Endothelial cell of umbilical vein (primary cell): ENCODE data around the gene TTC39A. TPM values are rescaled to one million over a fixed set of nuclear protein-coding genes. Genes with fewer than 3 reads are reported as not detected.

Experiments used
- BruUV-seq: library from RNA; stranded (reverse); fragments of 400-500 nt; replicated peaks from 2 replicates; lab custom pipeline; 2021; lab: Mats Ljungman, UMichigan
- CTCF ChIA-PET: fragments of 300-600, 350-600 bp; sonication (Branson Sonifier 250); formaldehyde crosslinking; loops from one replicate; lab custom pipeline; 2021; ENCODE audit warnings: antibody characterized with exemption, inconsistent platforms; lab: Charles Lee
- POLR2A ChIA-PET: fragments of 300-600, 350-600 bp; sonication (Branson Sonifier 250); formaldehyde crosslinking; loops from one replicate; lab custom pipeline; 2021; ENCODE audit warnings: antibody characterized with exemption, inconsistent platforms; lab: Charles Lee
- DNase-seq: peaks from one replicate; pipeline ENCODE4 v3.0.0-alpha.2; 2011; ENCODE audit warnings: low read depth, low spot score
- FAIRE-seq: peaks from 2 replicates; lab custom pipeline; 2011; peaks lifted over from hg19 to GRCh38; lab: Jason Lieb, UNC
- H2AFZ ChIP-seq: 2 replicates; pipeline ENCODE4 v1.6.0; 2012; ENCODE audit warnings: low read depth, low read length, control low read depth, inconsistent platforms
- H3K27ac ChIP-seq: 2 replicates; pipeline ENCODE4 v1.5.1; 2011; ENCODE audit warnings: low read depth, mild to moderate bottlenecking, control low read depth, low read length, moderate library complexity; ENCODE audit not compliant: insufficient read depth
- H3K27me3 ChIP-seq, 2 experiments: 2 replicates each; pipeline versions ENCODE4 v1.6.0 to v1.6.1; 2011; ENCODE audit warnings: low read length in 2 of 2, mixed read lengths in 1 of 2; ENCODE audit not compliant: control insufficient read depth in 2 of 2, insufficient read depth in 2 of 2
- H3K36me3 ChIP-seq, 2 experiments: 2 replicates in 1 of 2; 3 replicates in 1 of 2; pipeline ENCODE4 v1.5.1; 2011; ENCODE audit warnings: low read length in 2 of 2, mild to moderate bottlenecking in 1 of 2, moderate library complexity in 1 of 2; ENCODE audit not compliant: control insufficient read depth in 2 of 2, insufficient read depth in 2 of 2; ENCODE audit errors: extremely low read depth in 1 of 2
- H3K4me1 ChIP-seq: 3 replicates; pipeline ENCODE4 v1.5.1; 2011; ENCODE audit warnings: mild to moderate bottlenecking, low read length; ENCODE audit not compliant: control insufficient read depth, insufficient read depth; ENCODE audit errors: extremely low read depth
- H3K4me2 ChIP-seq: 2 replicates; pipeline ENCODE4 v1.6.1; 2011; ENCODE audit warnings: low read length, control low read depth, mixed read lengths; ENCODE audit not compliant: insufficient read depth
- H3K4me3 ChIP-seq, 3 experiments: fragments of 200-600 bp in 1 of 3; sonication (generic), shearing (Covaris generic) in 1 of 3; replicated peaks in 1 of 3; 2 replicates each; pipeline ENCODE4 v1.5.1; 2011 to 2016; ENCODE audit warnings: control low read depth in 3 of 3, low read length in 3 of 3, mild to moderate bottlenecking in 2 of 3, inconsistent platforms in 1 of 3, low read depth in 1 of 3, moderate library complexity in 1 of 3; ENCODE audit not compliant: insufficient read depth in 1 of 3
- H3K79me2 ChIP-seq: 2 replicates; pipeline ENCODE4 v1.6.0; 2012; ENCODE audit warnings: low read length, inconsistent platforms; ENCODE audit not compliant: control insufficient read depth, insufficient read depth
- H3K9ac ChIP-seq: replicated peaks from 2 replicates; pipeline ENCODE3; 2011; ENCODE audit warnings: low read length, control low read depth; ENCODE audit not compliant: insufficient read depth; ENCODE audit errors: extremely low read depth
- H3K9me1 ChIP-seq: replicated peaks from 3 replicates; pipeline ENCODE4 v1.6.0; 2011; ENCODE audit warnings: mild to moderate bottlenecking, low read length; ENCODE audit not compliant: control insufficient read depth, insufficient read depth; ENCODE audit errors: extremely low read depth
- H3K9me3 ChIP-seq: replicated peaks from 2 replicates; pipeline ENCODE4 v1.5.1; 2012; ENCODE audit warnings: low read length, inconsistent platforms; ENCODE audit not compliant: control insufficient read depth, insufficient read depth
- H4K20me1 ChIP-seq: replicated peaks from 2 replicates; pipeline ENCODE3; 2011; ENCODE audit warnings: mild to moderate bottlenecking, low read length; ENCODE audit not compliant: control insufficient read depth, insufficient read depth; ENCODE audit errors: extremely low read depth
- EZH2 ChIP-seq: IDR thresholded peaks from 2 replicates; pipeline ENCODE4 v1.6.1; 2012; ENCODE audit warnings: borderline replicate concordance, low read depth, mild to moderate bottlenecking, moderate library complexity, low read length, inconsistent platforms; ENCODE audit not compliant: severe bottlenecking
- GATA2 ChIP-seq: IDR thresholded peaks from 2 replicates; pipeline ENCODE4 v1.7.0; 2011; ENCODE audit warnings: low read depth, mild to moderate bottlenecking, moderate library complexity, mixed read lengths, low read length; ENCODE audit not compliant: insufficient read length, insufficient read depth
- JUN ChIP-seq: IDR thresholded peaks from 2 replicates; pipeline ENCODE4 v1.6.1; 2011; ENCODE audit warnings: borderline replicate concordance, low read depth; ENCODE audit not compliant: insufficient read length, insufficient read depth
- MYC ChIP-seq: IDR thresholded peaks from one replicate; pipeline ENCODE4 v1.6.1; 2011; ENCODE audit warnings: mild to moderate bottlenecking, low read depth, low read length
- POLR2AphosphoS5 ChIP-seq: IDR thresholded peaks from 2 replicates; pipeline ENCODE4 v1.6.1; 2012; ENCODE audit warnings: low read depth, mild to moderate bottlenecking, control low read depth, low read length, moderate library complexity; ENCODE audit not compliant: insufficient read depth
- dilution Hi-C: fragments of 300-500 bp; cut with MboI; formaldehyde crosslinking; loops from one replicate; pipeline ENCODE4 v1.15.0; 2019; ENCODE audit warnings: low sequenced_read_pairs; ENCODE audit not compliant: extremely low pct_ligation_motif_present
- intact Hi-C: fragments of 100-400 bp; cut with micrococcal nuclease; formaldehyde crosslinking; loops from one replicate; pipeline ENCODE4 v1.10.0; 2022
- polyA plus RNA-seq, 4 experiments: library from polyadenylated mRNA; depleted of rRNA in 3 of 4; stranded (reverse) in 3 of 4; unstranded in 1 of 4; fragments of >200 nt; gene quantifications; 2 replicates each; pipeline versions ENCODE4 v1.2.1 to v1.2.3, GENCODE V29; 2011 to 2012; ENCODE audit warnings: missing spikeins in 1 of 4
- total RNA-seq: library from RNA; stranded (reverse); gene quantifications from 2 replicates; pipeline ENCODE4 v1.2.3, GENCODE V29; 2021
- TF ChIP-seq, protein P1 (sequence below), 2 donors: IDR thresholded peaks; 1 replicate in 1 of 2; 2 replicates in 1 of 2; pipeline ENCODE4 v1.5.1; 2011; ENCODE audit warnings: low read length in 2 of 2, mild to moderate bottlenecking in 2 of 2, moderate library complexity in 2 of 2, control low read depth in 1 of 2, inconsistent platforms in 1 of 2, low read depth in 1 of 2; ENCODE audit not compliant: insufficient read depth in 1 of 2; ENCODE audit errors: extremely low read depth in 1 of 2
- TF ChIP-seq, protein P2 (sequence below): IDR thresholded peaks from 2 replicates; pipeline ENCODE4 v1.6.1; 2011; ENCODE audit not compliant: insufficient read depth, insufficient read length

TTC39A gene
- total and polyA plus RNA-seq, 2 donors (not counting 3 experiments of a cell fraction or from before 2014, with no cell fraction given), result 1.1 to 1.7 TPM

DNA sequence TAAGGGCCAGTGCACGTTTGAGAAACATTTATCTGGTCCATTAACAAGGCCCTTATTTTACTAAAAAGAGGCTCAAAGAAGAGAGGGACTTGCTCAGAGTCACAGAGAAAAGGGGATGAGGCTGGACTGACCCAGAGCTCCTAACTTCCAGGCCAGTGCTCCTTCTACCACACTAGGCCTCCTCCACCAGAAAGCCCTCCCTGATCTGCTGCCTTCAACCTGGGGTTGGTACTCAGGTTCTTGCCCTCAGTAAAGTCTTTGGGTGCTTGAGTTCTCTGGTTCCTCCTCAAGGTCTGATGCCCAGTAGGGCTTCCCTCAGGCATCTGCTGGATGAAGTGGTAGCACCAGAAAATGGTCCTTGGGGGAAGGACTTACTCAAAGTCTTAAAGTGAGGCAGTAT is 26.0 kb downstream of the TTC39A start:
- DNase-seq (no peak), FAIRE-seq (no peak)
- ChIA-PET CTCF (interaction anchor here (0.7 to 2.7 kb wide), 4 partner anchors 7 to 231 kb away, joined by 3 to 11 read pairs (median 4); no protein-coding TSS in a partner anchor), POLR2A (no interaction called here)
- intact Hi-C loops (no loop called here), dilution Hi-C loops (no loop called here)
- Histone ChIP-seq H3K4me1 (peaks cover 19% of the 10 kb centered on the region), H2AFZ (peak overlapping the region; percentile 52), H3K4me2 (peak overlapping the region; percentile 32), H3K9me3 (no peaks in the 10 kb centered on the region), H3K27ac (peak overlapping the region; percentile 25), H3K9ac (no peak overlapping the region), H4K20me1 (no peaks in the 10 kb centered on the region), H3K36me3 (no peaks in the 10 kb centered on the region), H3K27me3 (no peaks in the 10 kb centered on the region), H3K79me2 (no peaks in the 10 kb centered on the region), H3K4me3 (no peak overlapping the region), H3K9me1 (no peaks in the 10 kb centered on the region)
- no TSS peak for BruUV-seq
- TF ChIP-seq, protein P1, sequence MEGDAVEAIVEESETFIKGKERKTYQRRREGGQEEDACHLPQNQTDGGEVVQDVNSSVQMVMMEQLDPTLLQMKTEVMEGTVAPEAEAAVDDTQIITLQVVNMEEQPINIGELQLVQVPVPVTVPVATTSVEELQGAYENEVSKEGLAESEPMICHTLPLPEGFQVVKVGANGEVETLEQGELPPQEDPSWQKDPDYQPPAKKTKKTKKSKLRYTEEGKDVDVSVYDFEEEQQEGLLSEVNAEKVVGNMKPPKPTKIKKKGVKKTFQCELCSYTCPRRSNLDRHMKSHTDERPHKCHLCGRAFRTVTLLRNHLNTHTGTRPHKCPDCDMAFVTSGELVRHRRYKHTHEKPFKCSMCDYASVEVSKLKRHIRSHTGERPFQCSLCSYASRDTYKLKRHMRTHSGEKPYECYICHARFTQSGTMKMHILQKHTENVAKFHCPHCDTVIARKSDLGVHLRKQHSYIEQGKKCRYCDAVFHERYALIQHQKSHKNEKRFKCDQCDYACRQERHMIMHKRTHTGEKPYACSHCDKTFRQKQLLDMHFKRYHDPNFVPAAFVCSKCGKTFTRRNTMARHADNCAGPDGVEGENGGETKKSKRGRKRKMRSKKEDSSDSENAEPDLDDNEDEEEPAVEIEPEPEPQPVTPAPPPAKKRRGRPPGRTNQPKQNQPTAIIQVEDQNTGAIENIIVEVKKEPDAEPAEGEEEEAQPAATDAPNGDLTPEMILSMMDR (IDR thresholded peaks at IDR 0.05; ENCODE audit: extremely low read depth in 1 of 2, insufficient read depth in 1 of 2, low read depth in 1 of 2, low read length in 2 of 2), result no peak
- TF ChIP-seq GATA2, result no peak
- TF ChIP-seq, protein P2, sequence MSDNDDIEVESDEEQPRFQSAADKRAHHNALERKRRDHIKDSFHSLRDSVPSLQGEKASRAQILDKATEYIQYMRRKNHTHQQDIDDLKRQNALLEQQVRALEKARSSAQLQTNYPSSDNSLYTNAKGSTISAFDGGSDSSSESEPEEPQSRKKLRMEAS, result no peak
- TF ChIP-seq JUN, result no peak
- TF ChIP-seq POLR2AphosphoS5, result no peak
- TF ChIP-seq EZH2, result no peak
- no peak for TF ChIP-seq MYC
